T-cell (primary cell): ENCODE results near the gene CELF2. TPM values are rescaled to one million over a fixed set of nuclear protein-coding genes. Genes with fewer than 3 reads are reported as not detected.
A peak's percentile ranks its signal among the peaks of the same experiment; 100 is the strongest.

Source experiments
- ATAC-seq, 4 experiments: fragments of 200-7000 bp in 3 of 4; fragments of 150-1000 bp in 1 of 4; cut with Tn5 transposase; replicated peaks in 1 of 4; 1 replicate in 3 of 4; 2 replicates in 1 of 4; pipeline ENCODE4 v1.10.0; 2021; ENCODE audit warnings: moderate library complexity in 3 of 4, mild to moderate bottlenecking in 2 of 4, moderate number of reproducible peaks in 1 of 4
- CTCF ChIA-PET, 2 donors: fragments of 300-600 bp; sonication (Branson Sonifier 250); formaldehyde crosslinking; loops; one replicate each; lab custom pipeline; 2022; ENCODE audit warnings: antibody characterized with exemption in 2 of 2; lab: Charles Lee
- POLR2A ChIA-PET, 2 donors: fragments of 300-600 bp; sonication (Branson Sonifier 250); formaldehyde crosslinking; loops; one replicate each; lab custom pipeline; 2022; ENCODE audit warnings: antibody characterized with exemption in 2 of 2; lab: Charles Lee
- DNase-seq, 35 experiments: peaks; one replicate each; pipeline versions ENCODE4 v3.0.0 to v3.0.0-alpha.2; 2013 to 2023
- H3K27ac ChIP-seq: one replicate; pipeline ENCODE4 v1.5.1; 2013; ENCODE audit warnings: low read length
- H3K27me3 ChIP-seq, 2 experiments: replicated peaks in 1 of 2; 1 replicate in 1 of 2; 2 replicates in 1 of 2; pipeline versions ENCODE4 v1.6.1 to v1.7.0; 2013; ENCODE audit warnings: low read length in 1 of 2, mixed read lengths in 1 of 2; ENCODE audit not compliant: control insufficient read depth in 2 of 2, insufficient read depth in 2 of 2; ENCODE audit errors: extremely low read depth in 1 of 2
- H3K36me3 ChIP-seq, 2 donors: 1 replicate in 1 of 2; 2 replicates in 1 of 2; pipeline versions ENCODE4 v1.6.1 to v1.7.0; 2013; ENCODE audit warnings: low read length in 1 of 2; ENCODE audit not compliant: control insufficient read depth in 2 of 2, insufficient read depth in 1 of 2; ENCODE audit errors: extremely low read depth in 1 of 2
- H3K4me1 ChIP-seq, 2 experiments: 1 replicate in 1 of 2; 2 replicates in 1 of 2; pipeline versions ENCODE4 v1.6.1 to v1.7.0; 2013; ENCODE audit warnings: low read length in 2 of 2, mixed read lengths in 1 of 2; ENCODE audit not compliant: insufficient read depth in 2 of 2, control insufficient read depth in 1 of 2; ENCODE audit errors: extremely low read depth in 1 of 2
- H3K4me3 ChIP-seq, 2 donors: 1 replicate in 1 of 2; 2 replicates in 1 of 2; pipeline versions ENCODE4 v1.5.1 to v1.7.0; 2013; ENCODE audit warnings: mild to moderate bottlenecking in 2 of 2, low read length in 1 of 2, moderate library complexity in 1 of 2; ENCODE audit not compliant: control insufficient read depth in 1 of 2; ENCODE audit errors: extremely low read depth in 1 of 2
- H3K9me3 ChIP-seq: 2 replicates; pipeline ENCODE4 v1.7.0; 2013
- H3K27ac Mint-ChIP-seq, 2 donors: one replicate each; pipeline ENCODE4 v1.8.0; 2020 to 2021; ENCODE audit warnings: mild to moderate bottlenecking in 2 of 2, mixed read lengths in 2 of 2
- H3K27me3 Mint-ChIP-seq, 2 donors: one replicate each; pipeline ENCODE4 v1.8.0; 2021 to 2022; ENCODE audit warnings: mixed read lengths in 2 of 2
- H3K36me3 Mint-ChIP-seq: one replicate; pipeline ENCODE4 v1.8.0; 2021; ENCODE audit warnings: mixed read lengths
- H3K4me1 Mint-ChIP-seq, 3 donors: one replicate each; pipeline ENCODE4 v1.8.0; 2020 to 2022; ENCODE audit warnings: mixed read lengths in 3 of 3, mild to moderate bottlenecking in 1 of 3
- H3K4me3 Mint-ChIP-seq, 3 donors: one replicate each; pipeline ENCODE4 v1.8.0; 2020 to 2022; ENCODE audit warnings: mild to moderate bottlenecking in 3 of 3, mixed read lengths in 3 of 3, moderate library complexity in 3 of 3
- H3K9me3 Mint-ChIP-seq, 3 donors: one replicate each; pipeline ENCODE4 v1.8.0; 2020 to 2022; ENCODE audit warnings: mixed read lengths in 3 of 3
- WGBS: methylation state at CpG from one replicate; pipeline ENCODE4 v1.1.5; 2013; ENCODE audit warnings: missing lambda C conversion rate; ENCODE audit not compliant: insufficient coverage; 5-methylcytosine and 5-hydroxymethylcytosine counted together
- total RNA-seq, 35 experiments: library from RNA in 6 of 35; stranded (reverse) in 6 of 35; fragments of 120-200 nt in 1 of 35; gene quantifications; one replicate each; pipeline versions ENCODE4 v1.2.1 to v1.2.4 and lab custom pipeline; 2013 to 2026

The CELF2 gene
- total RNA-seq, 5 donors from 2014 or later (not counting 1 experiment from before 2014, with no cell fraction given): 149 to 225 (median 166) TPM

DNA sequence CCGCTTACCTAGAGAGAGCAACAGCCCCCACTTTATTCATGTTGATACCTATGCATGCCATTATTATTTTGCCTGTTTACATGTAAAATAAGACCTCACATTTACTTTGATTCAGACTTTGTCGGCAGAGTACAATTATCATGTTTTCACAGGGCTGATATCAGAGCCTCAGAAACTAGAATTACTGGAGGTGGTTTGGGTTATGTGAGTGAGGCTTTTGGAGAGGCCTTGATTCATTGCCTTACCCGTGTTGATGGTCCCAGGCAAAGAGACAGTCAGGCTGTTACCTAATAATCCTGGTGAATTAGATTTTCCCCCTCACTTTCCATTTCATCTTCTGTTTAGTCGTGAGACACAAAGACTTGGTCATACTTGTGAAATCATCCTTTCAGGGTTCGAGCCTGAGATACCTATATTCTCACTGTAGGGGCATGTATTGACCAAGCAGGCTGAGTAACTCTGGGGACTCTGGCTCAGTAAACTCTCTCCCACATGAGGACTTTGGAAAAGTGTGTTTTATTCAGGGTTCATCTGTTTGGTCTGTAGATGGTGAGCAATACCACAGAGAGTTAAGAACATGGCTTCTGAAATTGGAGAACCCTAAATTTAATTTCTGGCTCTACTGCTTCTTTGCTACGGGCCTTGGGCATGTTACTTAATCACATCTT is 150.9 kb downstream of the CELF2 start:
- peaks cover 11 to 17% (median 17%) of the 10 kb centered on the region in 3 donors for H3K4me1 Mint-ChIP-seq
- ChIA-PET CTCF (interaction anchor here in 1 of 2 donors (0.9 to 6.1 kb wide), 7 partner anchors 9 to 55 kb away, joined by 3 to 38 read pairs (median 6); no protein-coding TSS in a partner anchor), POLR2A (interaction anchor here (0.6 to 12.1 kb wide), 4 partner anchors 10 to 41 kb away, joined by 3 to 417 read pairs (median 46); no protein-coding TSS in a partner anchor)
- no peak overlapping the region for H3K4me3 Mint-ChIP-seq
- Histone ChIP-seq H3K4me3 (peak overlapping the region; percentile 86 to 96), H3K27me3 (no peaks in the 10 kb centered on the region), H3K4me1 (peaks cover 46 to 50% of the 10 kb centered on the region in 2 experiments), H3K9me3 (no peaks in the 10 kb centered on the region), H3K36me3 (peaks cover 0 to 38% of the 10 kb centered on the region in 2 donors), H3K27ac (peak overlapping the region; percentile 94)
- peaks cover 13% of the 10 kb centered on the region for H3K36me3 Mint-ChIP-seq
- H3K9me3 Mint-ChIP-seq: no peaks in the 10 kb centered on the region
- DNase-seq (no peak), ATAC-seq (no peak)
- H3K27ac Mint-ChIP-seq: no peak overlapping the region
- no peaks in the 10 kb centered on the region for H3K27me3 Mint-ChIP-seq
- WGBS: no CpG with 5 or more reads among the region's 6 CpGs

DNA sequence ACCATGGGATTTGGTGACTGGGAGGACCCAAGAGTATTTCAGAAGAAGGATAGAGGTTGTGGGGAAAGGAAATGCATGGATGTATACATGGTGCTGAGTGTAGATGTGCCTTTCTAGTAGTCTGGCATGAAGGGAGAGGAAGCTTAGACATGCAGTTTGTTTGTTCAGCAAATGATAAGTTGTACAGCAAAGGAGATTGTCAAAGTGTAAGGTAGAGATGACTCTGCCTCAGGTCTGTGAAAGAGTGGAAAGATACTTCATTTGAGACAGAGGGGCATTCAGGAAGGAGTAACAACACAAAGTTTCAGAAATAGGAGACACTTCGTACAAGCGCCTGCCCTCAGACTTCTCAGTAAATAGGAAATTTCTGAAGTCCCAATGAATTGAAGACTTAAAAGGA is 152.3 kb downstream of the CELF2 start:
- ChIA-PET POLR2A (interaction anchor here in 1 of 2 donors (1.1 to 12.1 kb wide), 3 partner anchors 9 to 66 kb away, joined by 4 to 417 read pairs (median 90); no protein-coding TSS in a partner anchor), CTCF (interaction anchor here in 1 of 2 donors (1.2 to 2.1 kb wide), 4 partner anchors 9 to 56 kb away, joined by 3 to 8 read pairs (median 4); no protein-coding TSS in a partner anchor)
- DNase-seq: peak in 1 of 35 experiments; percentile 33
- Mint-ChIP-seq H3K27me3 (no peaks in the 10 kb centered on the region), H3K27ac (no peak overlapping the region), H3K4me1 (peaks cover 4 to 7% (median 6%) of the 10 kb centered on the region in 3 donors), H3K9me3 (no peaks in the 10 kb centered on the region), H3K4me3 (no peak overlapping the region), H3K36me3 (peaks cover 23% of the 10 kb centered on the region)
- H3K27ac ChIP-seq: peak overlapping the region; percentile 94
- peaks cover 0 to 49% of the 10 kb centered on the region in 2 donors for H3K36me3 ChIP-seq
- WGBS: 8% methylated on average over 2 of the region's 2 CpGs
- ATAC-seq: no peak
- H3K4me3 ChIP-seq: peak overlapping the region; percentile 86 to 96
- no peaks in the 10 kb centered on the region for H3K27me3 ChIP-seq
- no peaks in the 10 kb centered on the region for H3K9me3 ChIP-seq
- peaks cover 50 to 60% of the 10 kb centered on the region in 2 experiments for H3K4me1 ChIP-seq

- DNase-seq (peak in 1 of 35 experiments; percentile 26), ATAC-seq (no peak)
- Mint-ChIP-seq H3K36me3 (peaks cover 26% of the 10 kb centered on the region), H3K27me3 (no peaks in the 10 kb centered on the region), H3K27ac (no peak overlapping the region), H3K4me3 (no peak overlapping the region), H3K4me1 (peaks cover 4 to 7% (median 6%) of the 10 kb centered on the region in 3 donors), H3K9me3 (no peaks in the 10 kb centered on the region)
- ChIA-PET POLR2A (interaction anchor here in 1 of 2 donors (0.5 to 12.1 kb wide), 5 partner anchors 8 to 188 kb away, joined by 3 to 417 read pairs (median 10); no protein-coding TSS in a partner anchor), CTCF (interaction anchor here in 1 of 2 donors (1.0 to 2.1 kb wide), 3 partner anchors 8 to 47 kb away, joined by 3 to 8 read pairs (median 4); no protein-coding TSS in a partner anchor)
- Histone ChIP-seq H3K4me1 (peaks cover 56 to 66% of the 10 kb centered on the region in 2 experiments), H3K9me3 (no peaks in the 10 kb centered on the region), H3K4me3 (peak overlapping the region; percentile 86 to 96), H3K36me3 (peaks cover 0 to 55% of the 10 kb centered on the region in 2 donors), H3K27me3 (no peaks in the 10 kb centered on the region), H3K27ac (peak overlapping the region; percentile 94)
- WGBS: 9% methylated on average over 4 of the region's 8 CpGs
Observed at GRCh38 chr10:11170574-11170973, 152.9 kb downstream of the CELF2 start.

- Histone ChIP-seq H3K27me3 (no peaks in the 10 kb centered on the region), H3K4me3 (peak overlapping the region; percentile 86 to 96), H3K9me3 (no peaks in the 10 kb centered on the region), H3K27ac (peak overlapping the region; percentile 94), H3K36me3 (peaks cover 0 to 57% of the 10 kb centered on the region in 2 donors), H3K4me1 (peaks cover 63 to 73% of the 10 kb centered on the region in 2 experiments)
- peaks cover 26% of the 10 kb centered on the region for H3K36me3 Mint-ChIP-seq
- H3K4me1 Mint-ChIP-seq: peaks cover 4 to 7% (median 6%) of the 10 kb centered on the region in 3 donors
- no peak overlapping the region for H3K27ac Mint-ChIP-seq
- DNase-seq (peak in 2 of 35 experiments; percentile 26 to 37), ATAC-seq (peak in 1 of 4 experiments; percentile 7)
- H3K9me3 Mint-ChIP-seq: no peaks in the 10 kb centered on the region
- no peaks in the 10 kb centered on the region for H3K27me3 Mint-ChIP-seq
- ChIA-PET POLR2A (interaction anchor here in 1 of 2 donors (0.5 to 12.1 kb wide), 5 partner anchors 11 to 188 kb away, joined by 3 to 417 read pairs (median 4); no protein-coding TSS in a partner anchor), CTCF (interaction anchor here in 1 of 2 donors (1.0 to 2.1 kb wide), 3 partner anchors 8 to 46 kb away, joined by 3 to 8 read pairs (median 4); no protein-coding TSS in a partner anchor)
- WGBS: 0% methylated on average over 2 of the region's 8 CpGs
- no peak overlapping the region for H3K4me3 Mint-ChIP-seq
Observed at GRCh38 chr10:11170993-11171851, 153.6 kb downstream of the CELF2 start.

DNA sequence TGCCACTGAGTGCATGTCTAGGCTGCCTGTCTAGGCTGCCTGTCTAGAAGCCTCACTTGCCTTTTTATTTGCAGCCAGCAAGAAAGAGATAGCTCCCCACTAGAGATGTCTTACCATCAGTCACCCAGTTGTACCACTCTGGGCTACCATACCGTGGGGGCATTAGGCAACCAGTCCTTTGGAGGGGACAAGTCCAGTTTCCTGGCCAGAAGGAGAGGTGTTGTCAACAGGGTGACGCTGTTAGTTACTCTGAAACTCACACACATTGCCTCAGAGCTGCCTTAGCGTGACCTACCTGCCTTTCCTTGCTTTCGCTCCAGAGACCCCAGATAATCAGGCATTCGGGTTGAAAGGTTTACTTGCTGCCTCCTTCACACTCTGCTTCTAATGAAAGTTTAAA is 155.4 kb downstream of the CELF2 start:
- peak in 1 of 35 experiments; percentile 41 for DNase-seq
- H3K27ac Mint-ChIP-seq: peak overlapping the region in 1 of 2 donors; percentile 92
- no peak for ATAC-seq
- peak overlapping the region; percentile 94 for H3K27ac ChIP-seq
- peaks cover 78 to 87% of the 10 kb centered on the region in 2 experiments for H3K4me1 ChIP-seq
- H3K4me3 ChIP-seq: peak overlapping the region in 1 of 2 donors; percentile 86
- no peaks in the 10 kb centered on the region for H3K9me3 Mint-ChIP-seq
- ChIA-PET CTCF (interaction anchor here (0.5 to 3.2 kb wide), 5 partner anchors 9 to 60 kb away, joined by 3 to 12 read pairs (median 4); no protein-coding TSS in a partner anchor), POLR2A (interaction anchor here (0.6 to 12.1 kb wide), 6 partner anchors 8 to 217 kb away, joined by 3 to 417 read pairs (median 14); no protein-coding TSS in a partner anchor)
- WGBS: no CpG with 5 or more reads among the region's 5 CpGs
- H3K36me3 Mint-ChIP-seq: peaks cover 24% of the 10 kb centered on the region
- no peaks in the 10 kb centered on the region for H3K27me3 ChIP-seq
- H3K27me3 Mint-ChIP-seq: no peaks in the 10 kb centered on the region
- peaks cover 0 to 59% of the 10 kb centered on the region in 2 donors for H3K36me3 ChIP-seq
- no peaks in the 10 kb centered on the region for H3K9me3 ChIP-seq
- H3K4me3 Mint-ChIP-seq: peak overlapping the region in 1 of 3 donors; percentile 77
- H3K4me1 Mint-ChIP-seq: no peaks in the 10 kb centered on the region
